Effector memory CD8-positive, alpha-beta T cell (primary cell): ENCODE data around the gene FSTL5.

Source experiments
- ATAC-seq: fragments of 150-1000 bp; cut with Tn5 transposase; replicated peaks from 2 replicates; pipeline ENCODE4 v1.10.0; 2021; ENCODE audit warnings: mild to moderate bottlenecking, moderate library complexity
- DNase-seq, 3 experiments: peaks; one replicate each; pipeline ENCODE4 v3.0.0; 2021
- H3K27ac Mint-ChIP-seq, 2 donors: one replicate each; pipeline ENCODE4 v1.8.0; 2022; ENCODE audit warnings: mild to moderate bottlenecking in 2 of 2, mixed read lengths in 2 of 2, moderate library complexity in 2 of 2
- H3K27me3 Mint-ChIP-seq, 2 donors: one replicate each; pipeline ENCODE4 v1.8.0; 2022; ENCODE audit warnings: mixed read lengths in 2 of 2
- H3K36me3 Mint-ChIP-seq: one replicate; pipeline ENCODE4 v1.8.0; 2022; ENCODE audit warnings: mild to moderate bottlenecking, moderate library complexity, mixed read lengths; ENCODE audit not compliant: insufficient read depth
- H3K4me1 Mint-ChIP-seq, 2 donors: one replicate each; pipeline ENCODE4 v1.8.0; 2022; ENCODE audit warnings: low read depth in 2 of 2, mixed read lengths in 2 of 2
- H3K4me3 Mint-ChIP-seq, 2 donors: one replicate each; pipeline ENCODE4 v1.8.0; 2022; ENCODE audit warnings: mild to moderate bottlenecking in 2 of 2, mixed read lengths in 2 of 2, moderate library complexity in 2 of 2
- H3K9me3 Mint-ChIP-seq, 2 donors: one replicate each; pipeline ENCODE4 v1.8.0; 2022; ENCODE audit warnings: mixed read lengths in 2 of 2

Gene FSTL5

DNA sequence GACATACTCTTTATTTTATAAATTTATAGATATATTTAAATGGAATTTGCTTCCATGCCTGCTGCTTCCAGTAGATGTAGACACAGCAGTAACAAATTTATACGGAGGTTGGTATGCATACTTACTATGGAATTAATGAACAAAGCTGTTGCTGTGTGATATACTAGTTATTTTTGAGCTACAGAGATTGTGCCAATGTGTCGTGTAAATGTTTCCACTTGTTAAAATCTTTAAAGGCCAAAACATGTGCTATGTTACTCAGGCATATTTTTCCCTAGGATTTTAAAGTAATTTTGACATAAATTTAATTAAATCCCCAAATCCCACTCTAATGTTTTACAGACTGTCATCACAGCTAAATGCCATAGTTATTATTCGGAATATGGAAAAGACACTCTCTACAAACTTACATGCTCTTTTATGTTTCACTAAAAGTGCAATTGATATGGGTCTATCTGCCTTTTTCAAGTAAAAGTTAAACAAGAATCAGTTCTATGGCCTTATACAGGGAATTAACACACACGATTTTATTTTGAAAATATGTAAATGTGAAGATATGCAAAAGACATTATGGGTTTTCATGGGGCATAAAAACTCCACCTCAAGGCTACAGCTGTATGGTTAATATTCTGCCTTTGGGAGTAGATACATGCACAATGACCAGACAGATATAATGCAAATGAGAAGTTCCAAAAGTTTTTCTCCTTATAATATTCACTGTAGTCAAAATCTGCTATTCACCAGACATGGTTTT lies 256.8 kb downstream of the FSTL5 start:
- Mint-ChIP-seq H3K9me3 (peaks cover 4 to 10% of the 10 kb centered on the region in 2 donors), H3K4me1 (no peaks in the 10 kb centered on the region), H3K4me3 (no peak overlapping the region), H3K27me3 (no peaks in the 10 kb centered on the region), H3K36me3 (no peaks in the 10 kb centered on the region), H3K27ac (no peak overlapping the region)
- DNase-seq (no peak), ATAC-seq (no peak)

DNA sequence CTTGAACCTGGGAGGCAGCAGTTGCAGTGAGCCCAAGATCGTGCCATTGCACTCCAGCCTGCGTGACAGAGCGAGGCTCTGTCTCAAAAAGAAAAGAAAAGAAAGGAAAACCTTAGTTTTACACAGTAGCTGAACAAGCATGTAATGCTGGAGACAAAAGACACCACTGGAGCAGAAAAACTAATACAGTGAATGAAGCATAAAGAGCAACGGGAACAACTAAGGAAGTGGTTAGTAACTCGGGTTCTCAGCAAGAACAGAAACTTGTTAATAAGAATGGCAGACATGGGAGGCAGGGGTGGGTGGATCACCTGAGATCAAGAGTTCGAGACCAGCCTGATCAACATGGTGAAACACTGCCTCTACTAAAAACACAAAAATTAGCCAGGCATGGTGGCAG lies 263.7 kb downstream of the FSTL5 start:
- Mint-ChIP-seq H3K4me3 (no peak overlapping the region), H3K4me1 (no peaks in the 10 kb centered on the region), H3K27ac (no peak overlapping the region), H3K9me3 (peaks cover 7 to 8% of the 10 kb centered on the region in 2 donors), H3K27me3 (no peaks in the 10 kb centered on the region), H3K36me3 (no peaks in the 10 kb centered on the region)
- ATAC-seq: no peak
- no peak for DNase-seq

GRCh38 chr4:161894493-161895167 lies 269.2 kb downstream of the FSTL5 start:
- Mint-ChIP-seq H3K36me3 (no peaks in the 10 kb centered on the region), H3K27me3 (no peaks in the 10 kb centered on the region), H3K27ac (no peak overlapping the region), H3K9me3 (peaks cover under 1 to 5% of the 10 kb centered on the region in 2 donors), H3K4me3 (no peak overlapping the region), H3K4me1 (no peaks in the 10 kb centered on the region)
- DNase-seq (no peak), ATAC-seq (no peak)

DNA sequence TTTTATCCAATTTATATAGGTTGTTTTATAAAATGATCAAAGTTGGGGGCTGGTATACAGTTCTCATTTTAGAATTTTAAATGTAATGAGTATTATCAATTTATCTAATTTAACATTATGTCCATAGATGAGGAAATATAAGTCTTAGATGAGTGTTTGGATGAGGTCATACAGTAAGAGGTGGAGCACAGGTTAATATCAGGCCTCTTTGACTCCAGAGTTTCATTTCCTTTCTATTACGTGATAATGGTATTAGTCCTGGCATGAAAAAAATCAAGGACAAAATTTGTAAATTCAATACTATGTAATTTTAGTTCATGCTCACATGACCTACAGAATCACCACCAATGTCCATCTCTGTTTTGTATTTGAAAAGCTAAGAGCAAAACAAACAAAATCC lies 269.8 kb downstream of the FSTL5 start:
- Mint-ChIP-seq H3K36me3 (no peaks in the 10 kb centered on the region), H3K9me3 (peaks cover 0 to 3% of the 10 kb centered on the region in 2 donors), H3K4me3 (no peak overlapping the region), H3K4me1 (no peaks in the 10 kb centered on the region), H3K27me3 (no peaks in the 10 kb centered on the region), H3K27ac (no peak overlapping the region)
- ATAC-seq (no peak), DNase-seq (no peak)

DNA sequence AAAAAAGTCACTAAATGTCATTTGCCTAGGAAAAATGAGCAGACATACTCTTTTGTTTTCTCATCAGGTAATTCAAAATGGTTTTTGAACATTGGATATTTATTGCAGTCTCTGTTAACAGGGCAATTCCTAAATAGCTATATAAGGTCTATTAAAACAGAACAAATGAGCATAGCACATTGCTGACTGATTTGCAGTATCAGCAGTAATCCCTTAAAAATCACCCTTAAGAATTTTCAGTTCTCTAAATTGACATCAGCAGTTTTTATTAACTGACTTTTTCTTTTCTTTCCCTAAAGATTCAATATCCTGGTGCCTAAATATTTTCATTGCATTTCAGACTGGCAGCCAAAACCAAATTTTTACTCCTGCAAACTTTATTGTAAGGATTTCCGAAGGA lies 270.2 kb downstream of the FSTL5 start:
- H3K27me3 Mint-ChIP-seq: no peaks in the 10 kb centered on the region
- H3K27ac Mint-ChIP-seq: no peak overlapping the region
- no peak overlapping the region for H3K4me3 Mint-ChIP-seq
- DNase-seq (no peak), ATAC-seq (no peak)
- H3K9me3 Mint-ChIP-seq: no peaks in the 10 kb centered on the region
- no peaks in the 10 kb centered on the region for H3K36me3 Mint-ChIP-seq
- no peaks in the 10 kb centered on the region for H3K4me1 Mint-ChIP-seq

- no peaks in the 10 kb centered on the region for H3K36me3 Mint-ChIP-seq
- H3K27me3 Mint-ChIP-seq: no peaks in the 10 kb centered on the region
- no peak overlapping the region for H3K4me3 Mint-ChIP-seq
- DNase-seq: no peak
- H3K4me1 Mint-ChIP-seq: no peaks in the 10 kb centered on the region
- ATAC-seq: no peak
- H3K9me3 Mint-ChIP-seq: no peaks in the 10 kb centered on the region
- no peak overlapping the region for H3K27ac Mint-ChIP-seq
Measured at GRCh38 chr4:161892951-161893350, 270.8 kb downstream of the FSTL5 start.

DNA sequence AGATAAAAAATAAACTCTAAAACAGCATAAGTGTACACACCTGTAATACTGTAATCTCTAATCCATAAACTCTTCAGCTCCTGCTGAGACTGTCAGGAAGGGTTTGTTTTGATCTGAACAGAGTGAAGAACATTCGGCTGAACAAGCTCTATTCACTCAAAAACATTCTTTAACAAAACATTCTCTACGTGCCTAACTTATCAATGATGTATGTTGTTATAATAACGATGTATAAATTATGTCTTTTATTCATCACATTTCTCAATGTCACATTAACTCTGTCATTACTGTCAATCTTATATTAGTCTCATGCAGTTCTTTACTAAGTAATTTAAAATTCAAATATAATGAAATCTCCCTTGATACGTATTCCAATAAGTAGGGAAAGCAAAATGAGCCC lies 280.6 kb downstream of the FSTL5 start:
- DNase-seq (no peak), ATAC-seq (no peak)
- H3K4me1 Mint-ChIP-seq: no peaks in the 10 kb centered on the region
- peaks cover 13 to 17% of the 10 kb centered on the region in 2 donors for H3K9me3 Mint-ChIP-seq
- H3K27me3 Mint-ChIP-seq: no peaks in the 10 kb centered on the region
- no peak overlapping the region for H3K27ac Mint-ChIP-seq
- H3K4me3 Mint-ChIP-seq: no peak overlapping the region
- no peaks in the 10 kb centered on the region for H3K36me3 Mint-ChIP-seq

GRCh38 chr4:161881370-161881769 lies 282.4 kb downstream of the FSTL5 start:
- no peaks in the 10 kb centered on the region for H3K27me3 Mint-ChIP-seq
- H3K4me1 Mint-ChIP-seq: no peaks in the 10 kb centered on the region
- H3K27ac Mint-ChIP-seq: no peak overlapping the region
- H3K36me3 Mint-ChIP-seq: no peaks in the 10 kb centered on the region
- DNase-seq (no peak), ATAC-seq (no peak)
- no peak overlapping the region for H3K4me3 Mint-ChIP-seq
- peaks cover 11 to 17% of the 10 kb centered on the region in 2 donors for H3K9me3 Mint-ChIP-seq

DNA sequence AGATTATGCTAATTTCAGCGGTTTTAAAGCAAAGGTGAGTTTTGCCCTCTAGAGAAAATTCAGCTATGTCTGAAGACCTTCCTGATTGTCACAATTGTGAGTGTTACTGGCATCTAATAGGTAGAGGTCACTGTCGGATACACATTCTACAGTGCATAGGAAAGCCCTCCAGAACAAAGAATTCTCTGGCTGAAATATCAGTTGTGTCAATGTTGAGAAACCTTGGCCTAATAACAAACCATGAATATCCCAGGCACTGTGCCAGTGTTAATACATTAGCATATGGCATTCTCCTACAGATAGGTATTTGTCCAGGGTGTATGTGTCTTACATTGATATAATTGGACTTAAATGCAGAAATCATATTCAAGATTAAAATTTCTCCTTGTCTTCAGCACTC lies 294.3 kb downstream of the FSTL5 start:
- Mint-ChIP-seq H3K4me3 (no peak overlapping the region), H3K36me3 (no peaks in the 10 kb centered on the region), H3K27me3 (no peaks in the 10 kb centered on the region), H3K27ac (no peak overlapping the region), H3K4me1 (no peaks in the 10 kb centered on the region), H3K9me3 (peaks cover 6 to 10% of the 10 kb centered on the region in 2 donors)
- DNase-seq (no peak), ATAC-seq (no peak)

DNA sequence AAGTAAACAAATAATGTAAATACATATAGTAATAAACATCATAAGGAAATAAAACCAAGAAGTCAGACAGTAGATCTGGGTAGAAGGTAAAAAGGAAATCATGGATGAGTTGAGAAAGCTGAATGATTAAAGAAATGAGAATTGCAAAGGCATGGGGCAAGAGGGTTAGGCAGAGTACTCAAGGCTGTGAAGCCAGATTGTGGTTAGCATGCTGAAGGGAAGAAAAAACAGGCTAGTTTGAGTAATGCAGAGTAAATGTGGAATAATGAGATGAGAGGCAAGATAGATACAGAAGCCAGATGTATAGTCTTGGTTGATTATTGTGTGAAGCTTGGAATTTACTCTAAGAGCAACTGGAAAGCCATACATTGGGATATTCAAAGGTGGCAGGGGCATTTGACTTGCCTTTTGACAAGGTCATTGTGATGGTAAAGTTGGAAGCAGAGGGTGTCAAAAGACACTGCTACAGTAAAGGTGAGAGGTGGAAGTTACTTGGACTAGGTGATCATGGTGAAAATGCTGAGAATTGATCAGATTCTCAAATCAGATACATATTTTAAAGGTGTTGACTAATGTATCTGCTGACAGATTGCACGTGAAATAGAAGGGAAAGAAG lies 307.0 kb downstream of the FSTL5 start:
- Mint-ChIP-seq H3K36me3 (no peaks in the 10 kb centered on the region), H3K9me3 (peaks cover 10 to 27% of the 10 kb centered on the region in 2 donors), H3K27me3 (no peaks in the 10 kb centered on the region), H3K27ac (no peak overlapping the region), H3K4me1 (no peaks in the 10 kb centered on the region), H3K4me3 (no peak overlapping the region)
- no peak for DNase-seq
- no peak for ATAC-seq

DNA sequence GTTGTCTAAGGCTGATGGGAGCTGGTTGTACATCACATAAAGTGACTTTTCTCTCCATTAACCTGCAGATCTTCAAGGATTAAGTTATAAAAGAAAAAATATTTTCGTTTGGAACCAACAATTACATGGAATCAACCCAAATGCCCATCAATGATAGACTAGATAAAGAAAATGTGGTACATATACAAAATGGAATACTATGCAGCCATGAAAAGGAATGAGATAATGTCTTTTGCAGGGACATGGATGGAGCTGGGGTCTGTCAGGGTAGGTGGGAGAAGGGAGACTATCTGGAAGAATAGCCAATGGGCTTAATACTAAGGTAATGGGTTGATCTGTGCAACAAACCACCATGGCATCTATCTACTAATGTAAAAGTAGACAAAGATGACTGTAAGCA lies 313.2 kb downstream of the FSTL5 start:
- no peaks in the 10 kb centered on the region for H3K27me3 Mint-ChIP-seq
- DNase-seq (no peak), ATAC-seq (no peak)
- H3K4me3 Mint-ChIP-seq: no peak overlapping the region
- no peaks in the 10 kb centered on the region for H3K4me1 Mint-ChIP-seq
- H3K27ac Mint-ChIP-seq: no peak overlapping the region
- no peaks in the 10 kb centered on the region for H3K36me3 Mint-ChIP-seq
- peaks cover 0 to 6% of the 10 kb centered on the region in 2 donors for H3K9me3 Mint-ChIP-seq

GRCh38 chr4:161841759-161842158 lies 322.0 kb downstream of the FSTL5 start:
- Mint-ChIP-seq H3K4me3 (no peak overlapping the region), H3K27ac (no peak overlapping the region), H3K27me3 (no peaks in the 10 kb centered on the region), H3K9me3 (peaks cover 3 to 9% of the 10 kb centered on the region in 2 donors), H3K4me1 (no peaks in the 10 kb centered on the region), H3K36me3 (no peaks in the 10 kb centered on the region)
- DNase-seq (no peak), ATAC-seq (no peak)

GRCh38 chr4:161829591-161829990 lies 334.2 kb downstream of the FSTL5 start:
- H3K4me1 Mint-ChIP-seq: no peaks in the 10 kb centered on the region
- no peaks in the 10 kb centered on the region for H3K9me3 Mint-ChIP-seq
- H3K36me3 Mint-ChIP-seq: no peaks in the 10 kb centered on the region
- H3K27ac Mint-ChIP-seq: no peak overlapping the region
- no peak for ATAC-seq
- no peak overlapping the region for H3K4me3 Mint-ChIP-seq
- no peak for DNase-seq
- H3K27me3 Mint-ChIP-seq: no peaks in the 10 kb centered on the region

DNA sequence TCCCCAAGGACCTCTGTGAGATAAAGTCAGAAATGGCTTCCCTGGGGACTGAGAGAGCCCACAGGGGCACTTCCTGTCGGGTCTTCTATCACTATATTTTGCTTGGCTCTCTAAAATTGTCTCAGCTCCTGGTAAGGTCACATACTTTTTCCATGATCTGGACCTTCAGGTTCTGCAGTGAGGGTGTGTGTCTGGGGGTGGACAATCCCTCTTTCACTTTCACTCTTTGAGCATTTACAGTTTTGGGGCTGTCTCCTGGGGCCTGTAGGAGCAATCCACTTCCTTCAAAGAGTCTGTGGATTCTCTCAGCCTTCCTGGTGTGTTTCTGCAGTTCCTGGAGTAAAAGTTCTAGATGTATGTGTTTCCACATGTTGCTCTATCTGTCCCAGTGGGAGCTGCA lies 335.7 kb downstream of the FSTL5 start:
- H3K27ac Mint-ChIP-seq: no peak overlapping the region
- no peaks in the 10 kb centered on the region for H3K9me3 Mint-ChIP-seq
- H3K27me3 Mint-ChIP-seq: no peaks in the 10 kb centered on the region
- H3K4me3 Mint-ChIP-seq: no peak overlapping the region
- H3K36me3 Mint-ChIP-seq: no peaks in the 10 kb centered on the region
- DNase-seq: no peak
- H3K4me1 Mint-ChIP-seq: no peaks in the 10 kb centered on the region
- ATAC-seq: no peak
